SJSA1 (cell line): ENCODE results near the gene LRRC4C. TPM values are rescaled to one million over a fixed set of nuclear protein-coding genes. Genes with fewer than 3 reads are reported as not detected.
"Not testable (repeated sequence)": the region's sequence is repeated elsewhere in the genome, so short reads cannot be mapped to it uniquely, and the experiment has no call there.

Source experiments
- DNase-seq, 2 experiments: peaks; one replicate each; pipeline ENCODE4 v3.0.0-alpha.2; 2015 to 2020; ENCODE audit warnings: low spot score in 2 of 2, low read depth in 1 of 2
- H3K27ac ChIP-seq: fragments of 250-450 bp; sonication (Bioruptor Pico); 2 replicates; pipeline ENCODE4 v1.5.1; 2020; ENCODE audit warnings: mild to moderate bottlenecking, moderate library complexity
- H3K27me3 ChIP-seq: fragments of 250-450 bp; sonication (Bioruptor Pico); replicated peaks from 2 replicates; pipeline ENCODE4 v1.5.1; 2020; ENCODE audit warnings: mild to moderate bottlenecking, moderate library complexity
- H3K36me3 ChIP-seq: fragments of 250-450 bp; sonication (Bioruptor Pico); 2 replicates; pipeline ENCODE4 v1.5.1; 2020; ENCODE audit warnings: mild to moderate bottlenecking
- H3K4me1 ChIP-seq: fragments of 250-450 bp; sonication (Bioruptor Pico); replicated peaks from 2 replicates; pipeline ENCODE4 v1.6.1; 2021; ENCODE audit warnings: mild to moderate bottlenecking
- H3K4me3 ChIP-seq: fragments of 250-450 bp; sonication (Bioruptor Pico); 2 replicates; pipeline ENCODE4 v1.5.1; 2020; ENCODE audit warnings: mild to moderate bottlenecking
- H3K9me3 ChIP-seq: fragments of 250-450 bp; sonication (Bioruptor Pico); replicated peaks from 2 replicates; pipeline ENCODE4 v1.5.1; 2020; ENCODE audit warnings: mild to moderate bottlenecking
- total RNA-seq: library from RNA; depleted of rRNA; stranded (reverse); fragments of >200 nt; shearing (Covaris generic); gene quantifications from 2 replicates; pipeline ENCODE4 v1.2.3, GENCODE V29; 2014

Gene LRRC4C
- total RNA-seq, 1 experiment from 2014 or later = not detected

- peaks cover 10% of the 10 kb centered on the region for H3K27me3 ChIP-seq
- no peaks in the 10 kb centered on the region for H3K4me1 ChIP-seq
- no peaks in the 10 kb centered on the region for H3K9me3 ChIP-seq
- DNase-seq = no peak
- no peak overlapping the region for H3K4me3 ChIP-seq
- H3K27ac ChIP-seq = no peak overlapping the region
- H3K36me3 ChIP-seq = no peaks in the 10 kb centered on the region
Measured at GRCh38 chr11:40938002-40938401, 521.5 kb downstream of the LRRC4C start.

- no peaks in the 10 kb centered on the region; the same call in 1 of the 2 replicates for H3K9me3 ChIP-seq
- H3K27me3 ChIP-seq = peaks cover 3% of the 10 kb centered on the region; the same call in 1 of the 2 replicates
- H3K4me3 ChIP-seq = no peak overlapping the region
- H3K27ac ChIP-seq = no peak overlapping the region
- no peaks in the 10 kb centered on the region for H3K36me3 ChIP-seq
- DNase-seq = no peak
- H3K4me1 ChIP-seq = no peaks in the 10 kb centered on the region
Measured at GRCh38 chr11:40924915-40925314, 534.5 kb downstream of the LRRC4C start.

DNA sequence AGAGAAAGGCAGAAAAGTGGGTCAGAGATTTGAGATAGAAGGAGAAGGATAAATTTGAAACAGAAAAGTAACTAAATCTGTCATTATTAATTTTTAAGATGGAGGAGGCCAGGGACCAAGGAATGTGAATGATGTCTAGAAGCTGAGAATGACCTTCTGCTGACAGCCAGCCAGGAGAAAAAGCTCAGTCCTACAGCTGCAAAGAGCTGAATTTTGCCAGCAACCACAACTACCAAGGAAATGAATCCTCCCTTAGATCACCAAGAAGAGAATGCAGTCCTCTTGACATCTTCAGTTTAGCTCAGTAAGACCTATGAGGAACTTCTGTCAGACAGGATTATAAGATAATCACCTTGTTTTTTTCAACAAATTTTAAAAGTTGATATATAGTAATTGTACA, 538.2 kb downstream of the LRRC4C start:
- DNase-seq = no peak

DNA sequence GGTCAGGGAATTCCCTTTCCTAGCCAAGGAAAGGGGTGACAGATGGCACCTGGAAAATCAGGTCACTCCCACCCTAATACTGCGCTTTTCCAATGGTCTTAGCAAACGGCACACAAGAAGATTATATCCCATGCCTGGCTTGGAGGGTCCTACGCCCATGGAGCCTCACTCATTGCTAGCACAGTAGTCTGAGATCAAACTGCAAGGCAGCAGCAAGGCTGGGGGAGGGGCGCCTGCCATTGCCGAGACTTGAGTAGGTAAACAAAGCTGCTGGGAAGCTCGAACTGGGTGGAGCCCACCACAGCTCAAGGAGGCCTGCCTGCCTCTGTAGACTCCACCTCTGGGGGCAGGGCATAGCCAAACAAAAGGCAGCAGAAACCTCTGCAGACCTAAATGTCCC, 548.7 kb downstream of the LRRC4C start:
- not testable (repeated sequence) for H3K9me3 ChIP-seq, H3K4me3 ChIP-seq, DNase-seq, H3K27ac ChIP-seq, H3K4me1 ChIP-seq, H3K27me3 ChIP-seq, H3K36me3 ChIP-seq

More for the DNA sequence above, 538.2 kb downstream of the LRRC4C start:
- Histone ChIP-seq H3K36me3 (no peaks in the 10 kb centered on the region), H3K27me3 (peaks cover 3% of the 10 kb centered on the region; the same call in 1 of the 2 replicates), H3K4me3 (no peak overlapping the region), H3K4me1 (no peaks in the 10 kb centered on the region), H3K27ac (no peak overlapping the region), H3K9me3 (no peaks in the 10 kb centered on the region; the same call in 1 of the 2 replicates)

- no peaks in the 10 kb centered on the region for H3K4me1 ChIP-seq
- H3K27me3 ChIP-seq = peaks cover 8% of the 10 kb centered on the region; the same call in 1 of the 2 replicates
Measured at GRCh38 chr11:40894501-40894900, 565.0 kb downstream of the LRRC4C start.

DNA sequence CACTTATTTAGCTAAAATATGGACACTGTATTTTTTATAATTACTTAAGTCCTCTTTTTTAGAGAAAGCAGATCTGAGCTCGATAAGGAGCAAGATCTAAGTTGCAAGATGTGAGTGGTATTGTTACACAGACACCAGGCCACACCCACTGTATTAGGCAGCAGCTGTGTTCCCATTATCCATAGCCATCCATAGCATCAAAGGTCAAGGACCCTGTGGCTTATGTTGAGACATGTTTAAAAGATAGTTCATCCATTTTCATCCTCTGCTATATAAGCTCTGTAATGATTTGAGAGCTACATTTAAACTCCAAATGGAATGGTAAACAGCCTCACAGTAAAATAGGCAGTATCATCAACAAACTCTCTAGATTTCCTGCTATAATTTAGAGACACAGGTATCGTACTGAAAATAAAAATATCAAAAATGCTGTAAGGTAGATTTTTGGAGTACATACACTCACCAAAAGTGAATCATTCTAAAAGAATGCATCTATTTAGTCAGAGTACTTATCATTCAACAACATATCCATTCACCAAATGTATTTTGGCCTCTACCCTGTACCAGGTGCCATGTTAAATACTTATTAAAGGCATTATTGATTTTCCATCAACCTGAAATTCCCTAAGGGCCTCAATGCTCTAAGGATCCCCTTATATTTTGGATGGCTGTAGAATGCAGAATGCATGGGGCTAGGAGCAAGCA, 574.0 kb downstream of the LRRC4C start:
- DNase-seq = no peak
- no peaks in the 10 kb centered on the region for H3K27me3 ChIP-seq
- H3K36me3 ChIP-seq = no peaks in the 10 kb centered on the region
- H3K4me3 ChIP-seq = no peak overlapping the region
- no peaks in the 10 kb centered on the region for H3K9me3 ChIP-seq
- no peaks in the 10 kb centered on the region for H3K4me1 ChIP-seq
- H3K27ac ChIP-seq = no peak overlapping the region

More at GRCh38 chr11:40894501-40894900, 565.0 kb downstream of the LRRC4C start:
- no peaks in the 10 kb centered on the region for H3K36me3 ChIP-seq
- H3K4me3 ChIP-seq = no peak overlapping the region
- DNase-seq = no peak
- H3K27ac ChIP-seq = no peak overlapping the region
- H3K9me3 ChIP-seq = no peaks in the 10 kb centered on the region

DNA sequence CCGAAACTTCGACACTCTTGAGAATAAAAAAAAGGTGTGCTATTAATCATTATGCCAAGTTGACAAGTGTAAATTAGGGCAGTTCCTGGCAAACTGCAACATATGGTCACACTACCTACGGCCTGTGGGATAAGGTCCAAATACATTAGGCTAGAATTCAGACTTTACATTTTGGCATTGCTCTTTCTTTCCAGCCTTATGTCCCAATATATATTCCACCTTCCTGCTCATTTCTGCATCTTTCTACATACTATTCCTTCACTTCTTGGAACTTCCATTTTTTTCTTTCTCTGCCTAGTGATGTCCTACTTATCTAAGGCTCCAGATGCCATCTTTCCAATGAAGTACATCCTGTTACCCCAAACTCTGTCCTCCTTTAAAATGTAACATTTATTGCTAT, 577.2 kb downstream of the LRRC4C start:
- H3K9me3 ChIP-seq = no peaks in the 10 kb centered on the region
- H3K36me3 ChIP-seq = no peaks in the 10 kb centered on the region
- no peak for DNase-seq
- peaks cover 5% of the 10 kb centered on the region for H3K4me1 ChIP-seq
- no peak overlapping the region for H3K4me3 ChIP-seq
- H3K27me3 ChIP-seq = no peaks in the 10 kb centered on the region
- H3K27ac ChIP-seq = no peak overlapping the region

DNA sequence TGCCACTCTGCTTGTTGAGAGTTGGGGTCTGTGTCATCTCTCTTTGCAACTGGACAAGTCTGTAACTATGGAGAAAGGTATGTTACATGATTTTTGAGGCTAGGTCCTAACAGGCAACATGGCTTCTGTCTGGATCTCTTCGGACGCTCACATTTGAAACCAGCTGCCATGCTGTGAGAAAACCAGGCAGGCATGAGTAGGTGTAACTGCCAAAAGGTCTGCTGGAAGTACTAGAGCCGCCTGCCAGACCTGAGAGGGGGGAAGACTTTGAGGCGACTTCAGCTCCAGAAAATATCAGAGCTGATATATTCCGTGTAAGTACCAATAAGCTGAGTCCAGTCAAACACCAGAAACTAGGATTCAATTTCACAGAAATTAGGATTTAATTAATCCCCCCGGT, 579.5 kb downstream of the LRRC4C start:
- H3K27ac ChIP-seq = no peak overlapping the region
- peaks cover 10% of the 10 kb centered on the region for H3K4me1 ChIP-seq
- no peaks in the 10 kb centered on the region for H3K9me3 ChIP-seq
- DNase-seq = no peak
- no peaks in the 10 kb centered on the region for H3K36me3 ChIP-seq
- H3K27me3 ChIP-seq = 0 out of 2 replicates have a peak, but pooled peaks cover 3% of the 10 kb centered on the region
- H3K4me3 ChIP-seq = no peak overlapping the region

- Histone ChIP-seq H3K4me1 (peaks cover 10% of the 10 kb centered on the region), H3K27ac (no peak overlapping the region), H3K27me3 (0 out of 2 replicates have a peak, but pooled peaks cover 3% of the 10 kb centered on the region), H3K4me3 (no peak overlapping the region), H3K36me3 (no peaks in the 10 kb centered on the region), H3K9me3 (no peaks in the 10 kb centered on the region)
- DNase-seq = no peak
Measured at GRCh38 chr11:40877981-40878380, 581.5 kb downstream of the LRRC4C start.

GRCh38 chr11:40877256-40877655, 582.2 kb downstream of the LRRC4C start:
- no peaks in the 10 kb centered on the region for H3K9me3 ChIP-seq
- peak in 1 of 2 experiments; percentile 6 for DNase-seq
- H3K27ac ChIP-seq = peak overlapping the region; percentile 31; the same call in 1 of the 2 replicates
- no peak overlapping the region for H3K4me3 ChIP-seq
- 0 out of 2 replicates have a peak, but pooled peaks cover 3% of the 10 kb centered on the region for H3K27me3 ChIP-seq
- no peaks in the 10 kb centered on the region for H3K36me3 ChIP-seq
- H3K4me1 ChIP-seq = peaks cover 10% of the 10 kb centered on the region

GRCh38 chr11:40867991-40868632, 591.3 kb downstream of the LRRC4C start:
- H3K27ac ChIP-seq = no peak overlapping the region
- no peaks in the 10 kb centered on the region for H3K36me3 ChIP-seq
- H3K4me1 ChIP-seq = no peaks in the 10 kb centered on the region
- peaks cover 5% of the 10 kb centered on the region; the same call in 1 of the 2 replicates for H3K9me3 ChIP-seq
- H3K4me3 ChIP-seq = no peak overlapping the region
- no peaks in the 10 kb centered on the region for H3K27me3 ChIP-seq
- no peak for DNase-seq

- not testable (repeated sequence) for H3K27me3 ChIP-seq, H3K36me3 ChIP-seq, DNase-seq, H3K4me1 ChIP-seq, H3K9me3 ChIP-seq, H3K27ac ChIP-seq, H3K4me3 ChIP-seq
Measured at GRCh38 chr11:40857754-40858153, 601.7 kb downstream of the LRRC4C start.

DNA sequence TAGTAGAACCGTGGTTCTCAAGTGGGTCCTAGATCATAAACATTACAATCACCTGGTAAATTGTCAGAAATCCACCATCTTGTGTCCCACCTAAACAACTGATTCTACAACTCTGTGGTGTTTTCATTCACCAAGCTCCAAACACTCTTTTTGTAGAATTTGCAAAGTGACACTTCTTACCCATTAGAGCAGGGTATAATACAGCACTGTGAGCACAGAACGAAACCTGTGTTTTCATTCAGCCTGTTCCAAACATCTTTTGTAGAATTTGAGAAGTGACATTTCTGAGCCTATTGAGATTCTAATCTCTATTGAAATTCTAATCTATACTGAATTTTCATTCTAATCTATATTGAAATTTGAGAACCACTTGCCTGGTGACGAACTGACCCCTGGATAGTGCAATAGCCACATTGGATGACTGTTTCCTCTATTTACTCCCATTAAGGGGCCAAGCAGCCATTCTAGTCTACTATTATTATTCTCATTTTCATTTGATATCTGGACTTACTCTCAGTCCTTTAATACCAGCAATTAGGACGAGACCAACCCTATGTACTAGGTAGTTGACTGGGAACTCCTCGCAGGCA, 616.6 kb downstream of the LRRC4C start:
- DNase-seq = no peak
- H3K4me3 ChIP-seq = no peak overlapping the region
- no peaks in the 10 kb centered on the region for H3K36me3 ChIP-seq
- no peaks in the 10 kb centered on the region for H3K27me3 ChIP-seq
- 0 out of 2 replicates have a peak, but pooled peaks cover 3% of the 10 kb centered on the region for H3K9me3 ChIP-seq
- no peaks in the 10 kb centered on the region for H3K4me1 ChIP-seq
- no peak overlapping the region for H3K27ac ChIP-seq

DNA sequence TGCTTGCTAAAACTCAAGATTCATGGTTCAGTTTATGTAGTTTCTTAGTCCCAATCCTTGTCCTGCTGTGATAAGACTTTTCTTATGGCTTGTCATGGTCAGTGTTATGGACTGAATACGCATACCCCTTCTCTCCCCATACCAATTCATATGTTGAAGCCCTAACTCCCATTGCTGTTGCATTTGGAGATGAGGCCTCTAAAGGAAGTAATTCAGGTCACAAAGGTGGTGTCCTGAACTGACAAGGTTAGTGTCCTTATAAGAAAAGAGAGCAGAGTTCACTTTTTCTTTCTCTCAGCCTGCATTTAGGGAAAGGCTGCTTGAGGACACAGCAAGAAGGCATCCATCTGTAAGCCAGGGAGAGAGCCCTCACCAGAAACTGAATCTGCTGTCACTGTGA, 618.2 kb downstream of the LRRC4C start:
- 0 out of 2 replicates have a peak, but pooled peaks cover 3% of the 10 kb centered on the region for H3K9me3 ChIP-seq
- H3K4me3 ChIP-seq = no peak overlapping the region
- H3K27ac ChIP-seq = no peak overlapping the region
- H3K27me3 ChIP-seq = no peaks in the 10 kb centered on the region
- H3K4me1 ChIP-seq = no peaks in the 10 kb centered on the region
- no peaks in the 10 kb centered on the region for H3K36me3 ChIP-seq
- DNase-seq = no peak
